CD4-positive, alpha-beta T cell treated with Interleukin-15 for 1 hour (primary cell): ENCODE data around the gene RABL2A.
"Not testable (repeated sequence)": the region's sequence is repeated elsewhere in the genome, so short reads cannot be mapped to it uniquely, and the experiment has no call there.

ENCODE experiments used
- DNase-seq: peaks from one replicate; pipeline ENCODE4 v3.0.0-alpha.2; 2020

Gene RABL2A

DNA sequence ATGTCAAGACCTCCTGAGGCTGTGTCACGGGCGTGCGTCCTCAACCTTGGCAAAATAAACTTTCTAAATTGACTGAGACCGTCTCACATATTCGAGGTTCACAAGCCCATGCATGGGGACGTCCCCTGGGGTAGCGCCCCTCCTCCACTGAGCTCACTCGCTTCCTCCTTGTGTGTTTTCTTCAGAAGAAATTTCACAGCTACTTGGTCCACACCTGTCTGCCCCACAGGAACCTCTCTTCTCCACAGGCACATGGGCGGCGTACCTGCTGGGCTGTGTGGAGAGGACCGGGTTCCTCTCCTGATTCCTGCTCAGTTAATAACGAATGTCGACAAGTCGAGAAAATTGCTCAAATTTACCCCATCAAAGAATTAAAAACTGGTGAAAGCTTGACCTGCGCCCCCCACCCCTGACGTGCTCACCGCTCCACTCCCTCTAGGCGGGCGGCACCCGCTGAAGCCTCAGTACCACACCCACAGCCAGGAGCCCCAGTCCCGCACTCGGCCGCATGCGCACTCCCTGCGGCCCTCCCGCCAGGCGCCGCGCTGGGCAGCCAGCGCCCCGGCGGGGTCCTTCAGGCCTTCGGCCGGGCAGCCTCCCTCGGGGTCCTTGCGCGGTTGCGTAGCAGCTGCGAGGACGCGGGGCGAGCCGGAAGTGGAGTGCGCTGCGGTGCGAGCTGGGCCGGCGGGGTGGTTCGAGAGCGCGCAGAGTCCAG lies at the start of gene RABL2A:
RABL2A (plus strand) TSS at position 651 of the 715 bp plus-strand sequence. CDS start 1,341 bp downstream, outside the sequence.
- DNase-seq, result peak; percentile 88

DNA sequence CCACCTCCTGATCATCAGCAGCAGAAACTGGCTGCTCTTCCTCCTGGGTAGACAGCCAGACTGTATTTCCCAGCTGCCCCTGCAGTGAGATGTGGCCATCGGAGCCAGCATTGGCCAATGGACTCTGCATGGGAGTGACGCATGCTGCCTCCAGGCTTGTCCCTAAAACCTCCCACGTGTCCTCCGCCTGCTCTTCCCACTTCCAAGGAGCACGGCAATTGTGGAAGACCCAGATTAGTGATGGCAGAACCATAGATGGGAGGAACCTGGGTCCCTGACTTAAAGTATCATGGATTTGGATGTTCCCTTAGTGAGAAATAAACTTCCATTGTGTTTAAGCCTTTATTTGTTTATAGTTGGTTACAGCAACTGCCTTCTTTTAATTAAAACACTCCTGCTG lies 48.6 kb upstream of the RABL2A start:
- DNase-seq, result not testable (repeated sequence)

DNA sequence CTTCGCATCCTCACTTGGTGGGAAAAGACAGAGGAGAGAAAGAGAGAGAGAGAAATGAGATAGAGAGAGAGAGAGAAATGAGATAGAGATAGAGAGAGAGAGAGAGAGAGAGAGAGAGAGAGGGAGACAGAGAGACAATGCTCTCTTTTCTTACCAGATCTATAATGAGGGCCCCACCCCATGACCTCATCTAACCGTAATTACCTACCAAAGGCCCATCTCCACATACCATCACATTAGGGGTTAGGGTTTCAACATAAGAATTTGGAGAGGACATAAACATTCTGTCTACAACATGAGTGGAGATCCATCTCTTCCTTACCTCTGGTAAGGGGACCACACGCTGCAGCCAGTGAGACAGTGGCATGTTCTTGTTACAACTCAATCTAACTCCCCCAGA lies 44.6 kb upstream of the RABL2A start:
- DNase-seq, result not testable (repeated sequence)

DNA sequence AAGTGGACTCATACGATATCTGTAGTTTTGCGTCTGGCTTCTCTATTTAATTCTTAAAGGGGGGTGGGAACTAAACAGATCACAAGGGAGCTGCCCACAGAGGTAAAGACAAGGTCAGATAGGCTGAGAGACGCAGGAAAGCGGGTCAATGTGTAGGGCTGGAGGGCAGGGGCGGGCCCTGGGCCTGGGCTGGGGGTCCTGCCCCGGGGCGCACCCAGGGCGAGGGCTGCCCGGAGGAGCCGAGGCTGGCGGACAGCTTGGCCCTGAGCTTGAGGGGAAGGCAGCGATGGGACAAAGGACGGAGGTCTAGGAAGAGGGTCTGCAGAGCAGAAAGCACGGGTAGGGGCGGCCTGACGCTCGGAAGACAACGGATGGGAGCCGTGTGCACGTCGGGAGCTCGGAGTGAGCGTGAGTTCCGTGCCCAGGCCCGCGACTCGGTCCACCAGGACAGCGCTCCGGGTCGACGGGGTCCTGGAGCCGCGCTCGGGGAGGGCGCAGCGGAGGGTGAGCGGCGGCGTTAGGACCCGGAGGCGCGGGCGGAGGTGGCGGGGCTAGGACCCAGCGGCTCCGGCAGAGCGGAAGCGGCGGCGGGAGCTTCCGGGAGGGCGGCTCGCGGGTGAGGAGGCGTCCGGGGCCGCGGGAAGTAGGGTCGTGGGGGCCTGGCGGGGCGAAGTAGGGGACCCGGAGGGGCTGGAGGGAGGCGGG lies 43.4 kb upstream of the RABL2A start:
- DNase-seq, result peak; percentile 70

DNA sequence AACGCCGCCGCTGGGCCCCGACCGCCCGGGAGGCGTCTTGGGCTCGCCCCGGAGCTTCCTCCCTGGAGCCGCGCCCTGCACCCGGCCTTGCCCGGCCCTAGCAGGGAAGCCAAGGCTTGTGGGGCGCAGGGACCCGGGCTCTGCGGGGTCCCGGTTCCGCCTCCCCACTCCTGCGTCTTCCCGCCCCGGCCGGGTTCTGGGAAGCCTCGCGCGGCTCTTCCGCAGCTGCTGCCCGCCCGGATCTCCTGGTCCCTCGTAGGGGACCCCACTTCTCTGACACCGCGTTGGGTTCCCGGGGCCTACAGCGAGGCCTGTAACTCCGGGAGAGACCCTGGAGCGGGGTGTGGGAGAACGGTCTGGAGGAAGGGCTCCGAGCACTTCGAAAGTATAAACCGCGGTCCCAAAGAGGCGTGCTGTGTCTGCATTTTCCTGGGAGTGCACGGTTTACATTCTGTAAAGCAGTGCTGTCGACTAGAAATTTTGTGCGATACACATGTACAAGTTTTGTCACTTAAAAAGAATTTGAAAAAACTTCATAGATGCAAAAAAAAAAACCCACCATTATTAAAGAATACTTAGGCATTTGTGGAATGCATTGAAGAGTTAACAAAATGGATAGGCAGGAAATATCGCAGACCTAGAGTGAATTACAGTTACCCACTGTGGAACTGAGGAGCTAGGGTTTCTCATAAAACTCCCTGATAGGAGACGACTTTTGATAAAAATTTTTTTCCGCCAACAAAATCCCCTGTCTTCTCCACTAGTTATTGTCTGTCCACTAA lies 42.6 kb upstream of the RABL2A start:
- DNase-seq, result not testable (repeated sequence)

DNA sequence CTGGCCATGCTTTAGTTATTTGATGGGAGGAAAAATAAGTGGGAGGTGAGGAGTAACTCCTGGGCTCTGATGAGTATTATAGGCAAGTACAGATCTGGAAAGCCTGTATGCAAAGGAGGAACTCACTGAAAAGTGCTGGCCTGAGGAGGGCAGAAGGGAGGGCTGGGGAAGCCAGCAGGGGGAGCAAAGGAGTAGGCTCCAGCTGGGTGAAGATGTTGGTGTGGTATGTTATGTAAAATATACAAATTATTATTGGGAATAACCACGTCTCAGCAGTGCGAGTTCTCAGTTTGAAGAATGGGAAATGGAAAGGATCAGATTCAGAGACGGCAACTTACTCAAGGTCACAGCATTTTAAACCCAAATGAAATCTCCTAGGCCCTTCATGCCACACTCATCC lies 39.9 kb upstream of the RABL2A start:
- DNase-seq, result peak; percentile 59

DNA sequence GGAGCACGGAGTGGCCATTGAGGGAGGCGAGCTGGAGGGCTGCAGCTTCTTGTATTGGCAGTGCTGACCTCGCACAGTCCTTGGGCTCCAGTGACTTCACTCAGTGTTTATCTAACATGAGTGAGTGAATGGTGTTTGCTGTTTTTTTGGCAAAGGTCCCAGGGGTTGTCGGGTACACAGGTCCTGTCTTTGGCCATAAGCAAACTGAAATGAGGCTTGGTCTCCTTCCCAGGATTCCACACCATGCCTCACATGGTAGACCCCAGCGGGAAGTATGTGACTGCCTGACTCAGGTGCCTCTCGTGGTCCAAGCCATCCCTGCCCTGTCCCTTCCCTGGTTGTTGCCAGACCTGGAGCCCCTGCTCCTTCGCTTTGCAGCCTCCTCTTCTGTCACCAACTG lies 37.5 kb upstream of the RABL2A start:
- DNase-seq, result not testable (repeated sequence)

DNA sequence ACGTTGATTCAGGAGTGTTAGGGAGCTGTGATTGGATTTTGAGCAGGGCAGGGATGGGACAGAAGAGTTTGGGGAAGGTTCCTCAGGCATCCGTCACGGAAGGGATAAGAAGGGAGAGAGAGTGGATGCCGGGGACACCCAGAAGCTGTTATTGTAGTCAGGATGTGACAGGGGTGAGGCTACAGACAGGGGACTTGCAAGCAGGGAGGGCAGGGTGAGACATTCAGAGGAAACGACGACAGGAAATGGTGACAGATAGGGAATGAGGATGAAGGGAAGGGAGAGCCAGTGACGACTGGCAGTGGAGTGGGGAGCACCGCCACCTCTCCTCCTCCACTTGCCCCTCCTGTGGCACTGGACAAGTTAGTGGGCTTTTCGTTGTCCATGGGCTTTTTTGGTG lies 35.1 kb upstream of the RABL2A start:
- DNase-seq, result peak; percentile 51

DNA sequence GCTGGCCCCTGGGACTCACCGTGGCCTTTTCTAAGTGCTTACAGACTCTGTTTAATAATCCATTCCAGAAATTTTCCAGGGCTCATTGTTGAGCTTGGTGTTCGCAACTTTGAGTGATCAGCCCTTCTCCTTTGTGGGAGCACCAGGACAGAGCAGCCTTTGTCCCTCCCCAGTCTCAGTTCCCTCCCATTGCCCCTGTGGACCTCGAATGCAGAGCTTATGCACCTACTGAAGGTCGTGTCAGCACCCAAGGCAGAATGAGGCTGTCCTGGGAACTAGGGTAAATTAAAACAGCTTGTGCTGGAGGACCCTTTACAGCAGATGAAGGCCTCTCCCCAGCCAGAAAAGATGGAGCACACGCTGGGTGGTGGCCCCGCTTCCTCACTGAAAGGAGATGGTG lies 33.8 kb upstream of the RABL2A start:
- DNase-seq, result not testable (repeated sequence)

DNA sequence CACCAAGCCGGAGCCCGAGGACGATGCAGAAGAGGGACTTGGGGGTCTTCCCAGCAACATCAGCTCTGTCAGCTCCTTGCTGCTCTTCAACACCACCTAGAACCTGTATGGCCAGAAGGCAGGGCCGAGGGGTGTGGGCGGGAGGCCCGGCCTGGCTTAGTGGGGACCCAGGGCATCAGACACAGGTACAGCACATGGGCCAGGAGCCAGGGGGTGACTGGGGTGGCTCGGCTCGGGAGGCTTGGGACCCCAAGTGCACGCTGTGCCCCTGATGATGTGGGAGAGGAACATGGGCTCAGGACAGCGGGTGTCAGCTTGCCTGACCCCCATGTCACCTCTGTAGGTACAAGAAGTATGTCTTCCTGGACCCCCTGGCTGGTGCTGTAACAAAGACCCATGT lies 31.3 kb upstream of the RABL2A start:
- not testable (repeated sequence) for DNase-seq

DNA sequence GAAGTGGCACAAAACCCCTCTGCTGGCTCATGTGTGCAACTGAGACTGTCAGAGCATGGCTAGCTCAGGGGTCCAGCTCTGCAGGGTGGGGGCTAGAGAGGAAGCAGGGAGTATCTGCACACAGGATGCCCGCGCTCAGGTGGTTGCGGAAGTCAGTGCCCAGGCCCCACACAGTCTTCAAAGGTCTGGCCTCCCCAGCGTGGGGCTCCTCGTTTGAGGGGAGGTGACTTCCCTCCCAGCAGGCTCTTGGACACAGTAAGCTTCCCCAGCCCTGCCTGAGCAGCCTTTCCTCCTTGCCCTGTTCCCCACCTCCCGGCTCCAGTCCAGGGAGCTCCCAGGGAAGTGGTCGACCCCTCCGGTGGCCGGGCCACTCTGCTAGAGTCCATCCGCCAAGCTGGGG lies 29.9 kb upstream of the RABL2A start:
- DNase-seq, result not testable (repeated sequence)

DNA sequence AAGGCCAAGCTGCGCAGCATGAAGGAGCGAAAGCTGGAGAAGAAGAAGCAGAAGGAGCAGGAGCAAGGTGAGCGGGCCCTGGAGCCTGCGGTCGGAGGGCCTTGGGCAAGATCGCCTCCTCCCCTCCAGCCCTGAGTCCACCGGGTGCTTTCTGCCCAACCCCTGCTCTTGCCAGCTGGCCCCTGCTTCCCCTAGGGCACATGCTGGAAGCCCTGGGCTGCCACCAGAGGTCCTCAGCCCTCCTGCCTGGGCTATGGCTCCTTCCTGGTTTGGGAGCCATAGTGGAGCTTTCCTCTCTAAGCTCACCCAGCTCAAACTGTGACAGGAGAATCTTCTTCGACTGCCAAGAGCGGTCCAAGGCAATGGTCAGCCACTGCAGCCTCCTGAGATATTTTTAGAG lies 29.5 kb upstream of the RABL2A start:
- DNase-seq, result not testable (repeated sequence)

DNA sequence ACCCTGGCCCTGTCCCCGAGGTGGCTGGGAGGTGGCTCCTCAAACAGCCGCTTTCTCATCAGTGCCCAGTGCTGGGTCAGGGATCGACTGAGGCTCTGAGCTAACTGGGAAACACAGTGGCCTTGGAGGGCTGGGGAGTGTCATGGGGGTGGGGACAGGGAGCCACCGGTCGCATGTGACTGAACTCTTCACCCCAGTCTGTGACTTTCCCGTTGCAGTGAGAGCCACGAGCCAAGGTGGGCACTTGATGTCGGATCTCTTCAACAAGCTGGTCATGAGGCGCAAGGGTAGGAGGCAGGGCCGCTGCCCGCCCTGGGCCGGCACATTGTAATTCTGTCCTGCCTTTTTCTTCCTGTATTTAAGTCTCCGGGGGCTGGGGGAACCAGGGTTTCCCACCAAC lies 28.9 kb upstream of the RABL2A start:
- DNase-seq, result not testable (repeated sequence)

DNA sequence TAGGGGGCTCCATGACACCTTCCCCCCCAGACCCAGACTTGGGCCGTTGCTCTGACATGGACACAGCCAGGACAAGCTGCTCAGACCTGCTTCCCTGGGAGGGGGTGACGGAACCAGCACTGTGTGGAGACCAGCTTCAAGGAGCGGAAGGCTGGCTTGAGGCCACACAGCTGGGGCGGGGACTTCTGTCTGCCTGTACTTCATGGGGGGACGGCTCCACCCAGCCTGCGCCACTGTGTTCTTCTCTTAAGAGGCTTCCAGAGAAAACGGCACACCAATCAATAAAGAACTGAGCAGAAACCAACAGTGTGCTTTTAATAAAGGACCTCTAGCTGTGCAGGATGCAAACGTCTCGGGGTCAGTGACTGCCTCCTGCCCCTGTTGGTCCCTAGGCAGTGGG lies 28.3 kb upstream of the RABL2A start:
- not testable (repeated sequence) for DNase-seq

DNA sequence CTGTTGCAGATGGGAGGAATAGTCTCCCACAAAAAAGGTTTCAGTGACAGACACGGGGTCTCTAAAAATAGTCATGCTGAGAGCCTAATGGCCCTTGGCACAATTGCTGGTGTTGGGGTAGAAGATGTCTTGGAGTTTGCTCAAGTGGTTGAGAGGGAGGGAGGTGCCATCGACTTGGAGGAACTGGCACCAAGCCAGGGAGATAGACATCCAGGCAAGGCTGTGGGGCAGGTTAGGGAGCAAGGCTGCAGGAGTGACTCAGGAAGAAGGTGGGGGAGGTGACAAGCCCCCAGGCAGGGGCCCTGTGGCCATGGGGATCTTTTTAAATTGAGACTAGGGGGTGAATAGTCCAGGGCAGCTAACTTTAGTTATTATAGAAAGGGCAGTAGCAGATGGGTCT lies 27.9 kb upstream of the RABL2A start:
- not testable (repeated sequence) for DNase-seq

DNA sequence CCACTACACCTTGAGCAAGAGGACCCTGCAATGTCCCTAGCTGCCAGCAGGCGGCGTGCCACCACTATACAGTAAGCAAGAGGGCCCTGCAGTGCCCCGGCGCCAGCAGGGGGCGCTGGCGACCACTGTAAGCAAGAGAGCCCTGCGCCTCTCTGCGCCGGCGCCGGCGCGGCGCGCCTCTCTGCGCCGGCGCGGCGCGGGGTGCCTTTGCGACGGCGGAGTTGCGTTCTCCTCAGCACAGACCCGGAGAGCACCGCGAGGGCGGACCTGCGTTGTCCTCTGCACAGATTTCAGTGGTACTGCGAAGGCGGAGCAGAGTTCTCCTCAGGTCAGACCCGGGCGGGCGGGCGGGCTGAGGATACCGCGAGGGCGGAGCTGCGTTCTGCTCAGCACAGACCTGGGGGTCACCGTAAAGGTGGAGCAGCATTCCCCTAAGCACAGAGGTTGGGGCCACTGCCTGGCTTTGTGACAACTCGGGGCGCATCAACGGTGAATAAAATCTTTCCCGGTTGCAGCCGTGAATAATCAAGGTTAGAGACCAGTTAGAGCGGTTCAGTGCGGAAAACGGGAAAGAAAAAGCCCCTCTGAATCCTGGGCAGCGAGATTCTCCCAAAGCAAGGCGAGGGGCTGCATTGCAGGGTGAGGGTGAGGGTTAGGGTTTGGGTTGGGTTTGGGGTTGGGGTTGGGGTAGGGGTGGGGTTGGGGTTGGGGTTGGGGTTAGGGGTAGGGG lies 24.9 kb upstream of the RABL2A start:
- peak; percentile 61 for DNase-seq

DNA sequence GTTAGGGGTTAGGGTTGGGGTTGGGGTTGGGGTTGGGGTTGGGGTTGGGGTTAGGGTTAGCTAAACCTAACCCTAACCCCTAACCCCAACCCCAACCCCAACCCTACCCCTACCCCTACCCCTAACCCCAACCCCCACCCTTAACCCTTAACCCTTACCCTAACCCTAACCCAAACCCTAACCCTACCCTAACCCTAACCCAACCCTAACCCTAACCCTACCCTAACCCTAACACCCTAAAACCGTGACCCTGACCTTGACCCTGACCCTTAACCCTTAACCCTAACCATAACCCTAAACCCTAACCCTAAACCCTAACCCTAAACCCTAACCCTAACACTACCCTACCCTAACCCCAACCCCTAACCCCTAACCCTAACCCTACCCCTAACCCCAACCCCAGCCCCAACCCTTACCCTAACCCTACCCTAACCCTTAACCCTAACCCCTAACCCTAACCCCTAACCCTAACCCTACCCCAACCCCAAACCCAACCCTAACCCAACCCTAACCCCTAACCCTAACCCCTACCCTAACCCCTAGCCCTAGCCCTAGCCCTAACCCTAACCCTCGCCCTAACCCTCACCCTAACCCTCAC lies 24.1 kb upstream of the RABL2A start:
- no peak for DNase-seq

DNA sequence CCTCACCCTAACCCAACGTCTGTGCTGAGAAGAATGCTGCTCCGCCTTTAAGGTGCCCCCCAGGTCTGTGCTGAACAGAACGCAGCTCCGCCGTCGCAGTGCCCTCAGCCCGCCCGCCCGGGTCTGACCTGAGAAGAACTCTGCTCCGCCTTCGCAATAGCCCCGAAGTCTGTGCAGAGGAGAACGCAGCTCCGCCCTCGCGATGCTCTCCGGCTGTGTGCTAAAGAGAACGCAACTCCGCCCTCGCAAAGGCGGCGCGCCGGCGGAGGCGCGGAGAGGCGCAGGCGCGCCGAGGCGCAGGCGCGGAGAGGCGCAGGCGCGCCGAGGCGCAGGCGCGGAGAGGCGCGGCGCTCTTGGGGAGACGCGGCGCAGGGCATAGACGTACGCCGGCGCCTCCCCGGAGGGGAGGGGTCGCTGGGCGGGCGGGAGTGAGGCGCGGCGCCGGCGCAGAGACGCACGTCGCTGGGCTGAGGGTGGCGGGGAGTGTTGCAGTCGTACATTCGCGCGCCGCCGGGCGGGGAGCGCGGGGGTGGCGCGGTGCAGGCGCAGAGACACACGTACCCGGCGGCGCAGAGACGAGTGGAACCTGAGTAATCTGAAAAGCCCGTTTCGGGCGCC lies 23.5 kb upstream of the RABL2A start:
- DNase-seq, result peak; percentile 92

DNA sequence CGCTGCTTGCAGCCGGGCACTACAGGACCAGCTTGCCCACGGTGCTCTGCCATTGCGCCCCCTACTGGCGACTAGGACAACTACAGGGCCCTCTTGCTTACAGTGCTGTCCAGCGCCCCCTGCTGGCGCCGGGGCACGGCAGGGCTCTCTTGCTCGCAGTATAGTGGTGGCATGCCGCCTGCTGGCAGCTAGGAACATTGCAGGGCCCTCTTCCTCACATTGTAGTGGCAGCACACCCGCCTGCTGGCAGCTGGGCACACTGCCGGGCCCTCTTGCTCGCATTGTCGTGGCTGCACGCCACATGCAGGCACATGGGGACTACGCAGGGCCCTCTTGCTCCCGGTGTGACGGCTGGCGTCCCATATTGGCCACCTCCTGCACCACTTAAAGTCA lies 23.0 kb upstream of the RABL2A start:
- DNase-seq, result peak; percentile 97

DNA sequence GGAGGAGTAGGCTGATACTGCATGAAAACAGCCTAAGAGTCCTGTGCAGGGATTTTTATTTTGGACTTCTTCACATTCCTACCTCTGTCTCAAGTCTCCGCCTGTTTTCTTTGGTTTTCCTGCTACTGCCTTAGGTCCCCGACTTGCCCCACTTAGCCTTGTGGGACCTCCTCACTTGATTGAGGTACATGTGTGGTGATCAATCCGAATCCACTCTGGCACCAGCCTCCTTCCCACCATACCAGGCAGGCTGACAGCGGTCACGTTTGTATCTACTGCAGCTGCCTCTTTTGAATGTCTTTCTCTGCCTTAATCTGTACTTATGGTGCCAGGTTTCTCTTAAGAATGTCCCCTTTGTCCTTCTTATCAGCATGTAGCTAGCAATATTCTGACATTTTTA lies 22.4 kb upstream of the RABL2A start:
- not testable (repeated sequence) for DNase-seq

DNA sequence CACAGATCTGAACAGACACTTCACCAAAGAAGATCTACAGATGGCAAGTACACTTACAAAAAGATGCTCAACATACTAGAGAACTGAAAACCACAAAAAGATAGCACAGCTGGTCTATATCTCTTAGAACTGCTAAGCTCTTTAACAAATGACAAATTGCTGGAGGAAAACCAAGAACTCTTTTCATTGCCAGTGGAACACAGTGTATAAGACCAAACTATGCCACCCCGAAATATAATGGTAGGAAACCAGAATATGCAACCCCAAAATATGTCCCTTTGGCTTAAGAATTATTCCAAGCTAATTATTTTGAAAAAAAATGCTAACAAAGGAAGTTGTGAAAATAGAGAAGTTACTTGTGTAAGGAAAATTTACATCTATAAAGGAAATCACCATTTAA lies 21.0 kb upstream of the RABL2A start:
- DNase-seq, result not testable (repeated sequence)

DNA sequence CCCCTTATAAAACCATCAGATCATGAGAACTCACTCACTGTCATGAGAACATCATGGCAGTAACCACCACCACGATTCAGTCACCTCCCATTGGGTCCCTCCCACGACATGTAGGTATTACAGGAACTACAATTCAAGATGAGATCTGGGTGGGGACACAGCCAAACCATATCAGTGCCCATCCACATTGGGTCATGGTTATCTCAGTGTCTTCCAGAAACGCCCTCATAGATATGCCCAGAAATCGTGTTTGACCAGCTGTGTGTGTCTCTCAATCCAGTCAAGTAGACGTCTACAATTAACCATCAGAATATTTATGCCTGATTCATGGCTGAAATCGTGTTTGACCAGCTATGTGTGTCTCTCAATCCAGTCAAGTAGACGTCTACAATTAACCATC lies 17.2 kb upstream of the RABL2A start:
- not testable (repeated sequence) for DNase-seq
